ENCODE results near the gene PPP2R5D. TPM values are rescaled to one million over a fixed set of nuclear protein-coding genes. Genes with fewer than 3 reads are reported as not detected.

PPP2R5D gene
- total RNA-seq, 1 donor from 2014 or later = 31.1 TPM

Other genes with a start within 250 kb of the PPP2R5D start
- gene TBCC, start 238.5 kb upstream of the PPP2R5D start, total RNA-seq = 12.7 TPM
- gene BICRAL, start 202.5 kb upstream of the PPP2R5D start, total RNA-seq = 27.7 TPM
- gene RPL7L1, start 105.0 kb upstream of the PPP2R5D start, total RNA-seq = 51.6 TPM
- 0.40 TPM for gene PTCRA, start 68.5 kb upstream of the PPP2R5D start, total RNA-seq
- gene CNPY3, start 55.1 kb upstream of the PPP2R5D start, total RNA-seq = 44.9 TPM
- gene GNMT, start 23.8 kb upstream of the PPP2R5D start, total RNA-seq = 1.8 TPM
- gene PEX6, start 5.4 kb upstream of the PPP2R5D start, total RNA-seq = 20.4 TPM
- gene MEA1, start 29.4 kb downstream of the PPP2R5D start, total RNA-seq = 46.0 TPM
- gene KLHDC3, start 29.7 kb downstream of the PPP2R5D start, total RNA-seq = 53.4 TPM
- 34.6 TPM for gene RRP36, start 37.1 kb downstream of the PPP2R5D start, total RNA-seq
- 20.9 TPM for gene CUL7, start 69.3 kb downstream of the PPP2R5D start, total RNA-seq
- 40.4 TPM for gene MRPL2, start 74.9 kb downstream of the PPP2R5D start, total RNA-seq
- gene KLC4, start 75.1 kb downstream of the PPP2R5D start, total RNA-seq = 35.5 TPM
- gene PTK7, start 91.7 kb downstream of the PPP2R5D start, total RNA-seq = 11.0 TPM
- gene SRF, start 186.7 kb downstream of the PPP2R5D start, total RNA-seq = 32.6 TPM
- gene CUL9, start 197.6 kb downstream of the PPP2R5D start, total RNA-seq = 42.9 TPM
- gene DNPH1, start 244.9 kb downstream of the PPP2R5D start, total RNA-seq = 45.9 TPM

All from sciatic nerve (tissue), 1 donor.